GM20000 (cell line): ENCODE measurements around the gene NMNAT3.

Source experiments
- DNase-seq: peaks from one replicate; pipeline ENCODE4 v3.0.0; 2012; ENCODE audit warnings: low spot score
- TF ChIP-seq, protein P1 (sequence below): IDR thresholded peaks from 2 replicates; pipeline ENCODE4 v1.5.1; 2012; ENCODE audit warnings: mild to moderate bottlenecking, control low read depth; ENCODE audit errors: extremely low read depth, missing control alignments

The NMNAT3 gene

DNA sequence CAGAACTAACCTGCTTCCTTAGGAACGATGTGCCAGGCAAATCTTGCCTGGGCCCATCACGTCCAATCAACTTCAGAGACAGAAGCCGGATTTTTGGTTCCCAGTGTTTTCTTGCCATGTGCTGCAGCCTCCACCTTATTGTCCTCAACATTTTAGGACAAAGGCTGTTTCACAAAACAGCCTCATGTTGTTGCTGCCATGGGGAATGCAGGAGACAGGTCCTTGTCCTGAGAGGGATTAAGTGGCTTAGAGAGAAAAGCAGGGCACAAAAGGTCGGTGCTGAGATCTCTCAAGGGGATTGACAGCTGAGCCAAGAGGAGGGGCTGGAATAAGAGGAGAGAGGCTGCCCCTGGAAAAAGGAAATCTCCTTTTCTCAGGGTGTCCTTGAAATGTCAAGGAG is 11.3 kb upstream of the NMNAT3 start:
- DNase-seq, result no peak
- TF ChIP-seq, protein P1, sequence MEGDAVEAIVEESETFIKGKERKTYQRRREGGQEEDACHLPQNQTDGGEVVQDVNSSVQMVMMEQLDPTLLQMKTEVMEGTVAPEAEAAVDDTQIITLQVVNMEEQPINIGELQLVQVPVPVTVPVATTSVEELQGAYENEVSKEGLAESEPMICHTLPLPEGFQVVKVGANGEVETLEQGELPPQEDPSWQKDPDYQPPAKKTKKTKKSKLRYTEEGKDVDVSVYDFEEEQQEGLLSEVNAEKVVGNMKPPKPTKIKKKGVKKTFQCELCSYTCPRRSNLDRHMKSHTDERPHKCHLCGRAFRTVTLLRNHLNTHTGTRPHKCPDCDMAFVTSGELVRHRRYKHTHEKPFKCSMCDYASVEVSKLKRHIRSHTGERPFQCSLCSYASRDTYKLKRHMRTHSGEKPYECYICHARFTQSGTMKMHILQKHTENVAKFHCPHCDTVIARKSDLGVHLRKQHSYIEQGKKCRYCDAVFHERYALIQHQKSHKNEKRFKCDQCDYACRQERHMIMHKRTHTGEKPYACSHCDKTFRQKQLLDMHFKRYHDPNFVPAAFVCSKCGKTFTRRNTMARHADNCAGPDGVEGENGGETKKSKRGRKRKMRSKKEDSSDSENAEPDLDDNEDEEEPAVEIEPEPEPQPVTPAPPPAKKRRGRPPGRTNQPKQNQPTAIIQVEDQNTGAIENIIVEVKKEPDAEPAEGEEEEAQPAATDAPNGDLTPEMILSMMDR, result no peak

DNA sequence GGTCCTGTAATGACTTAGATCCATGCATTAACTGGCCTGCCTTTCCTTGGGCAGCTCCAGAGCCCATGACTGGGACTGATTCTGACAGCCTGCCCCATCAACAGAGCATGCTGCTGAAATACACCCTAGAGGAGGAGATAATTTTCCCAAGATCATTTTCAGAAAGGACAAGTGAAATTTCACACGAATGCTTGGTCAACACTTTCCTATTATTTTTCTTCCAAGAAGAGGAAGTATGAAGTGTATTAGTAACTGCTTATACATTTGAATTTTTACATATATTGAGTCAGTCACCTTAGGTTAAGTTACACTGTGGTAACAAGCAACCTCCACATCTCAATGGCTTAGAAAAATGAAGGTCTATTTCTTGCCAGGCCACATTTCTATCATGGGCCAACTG is 9.7 kb upstream of the NMNAT3 start:
- TF ChIP-seq, protein P1, result no peak
- no peak for DNase-seq

DNA sequence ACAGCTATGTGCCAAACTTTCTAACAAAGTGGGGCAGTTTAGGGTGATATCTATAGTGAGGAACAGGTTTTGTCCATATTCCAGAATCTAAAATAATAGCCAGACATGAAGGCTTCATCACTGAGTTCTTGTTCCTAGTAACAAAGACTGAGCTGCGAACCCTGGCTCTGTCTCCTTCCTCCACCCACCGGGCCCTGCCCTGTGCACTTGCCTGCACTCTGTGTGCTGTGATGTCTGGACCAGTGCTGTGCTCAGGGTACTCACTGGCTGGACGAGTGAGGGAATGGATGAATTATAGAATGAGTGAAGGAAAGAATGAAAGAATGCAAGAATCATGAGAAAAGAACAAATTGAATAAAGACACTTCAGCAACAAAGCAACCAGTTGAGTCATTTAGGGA is 8.9 kb upstream of the NMNAT3 start:
- DNase-seq, result no peak
- TF ChIP-seq, protein P1, result no peak

DNA sequence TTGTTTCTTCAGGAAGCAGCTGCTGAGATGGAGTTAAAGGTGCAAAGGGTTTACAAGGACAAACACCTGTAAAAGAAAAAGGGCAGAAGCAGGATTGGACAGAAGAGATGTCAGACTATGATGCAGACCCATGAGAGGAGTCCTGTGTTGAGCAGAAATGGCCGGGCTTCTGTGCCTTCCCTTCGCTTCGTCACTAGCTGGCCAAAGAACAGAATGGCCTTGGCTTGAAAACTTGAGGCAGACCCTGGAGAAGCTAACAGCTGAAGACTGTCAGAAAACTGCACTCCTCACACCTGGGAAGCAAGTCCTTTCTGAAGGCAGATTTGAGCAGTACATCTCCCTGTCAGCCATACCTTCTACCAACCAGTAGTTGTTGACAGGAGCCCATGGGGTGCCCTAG is 8.4 kb upstream of the NMNAT3 start:
- TF ChIP-seq, protein P1, result no peak
- no peak for DNase-seq

DNA sequence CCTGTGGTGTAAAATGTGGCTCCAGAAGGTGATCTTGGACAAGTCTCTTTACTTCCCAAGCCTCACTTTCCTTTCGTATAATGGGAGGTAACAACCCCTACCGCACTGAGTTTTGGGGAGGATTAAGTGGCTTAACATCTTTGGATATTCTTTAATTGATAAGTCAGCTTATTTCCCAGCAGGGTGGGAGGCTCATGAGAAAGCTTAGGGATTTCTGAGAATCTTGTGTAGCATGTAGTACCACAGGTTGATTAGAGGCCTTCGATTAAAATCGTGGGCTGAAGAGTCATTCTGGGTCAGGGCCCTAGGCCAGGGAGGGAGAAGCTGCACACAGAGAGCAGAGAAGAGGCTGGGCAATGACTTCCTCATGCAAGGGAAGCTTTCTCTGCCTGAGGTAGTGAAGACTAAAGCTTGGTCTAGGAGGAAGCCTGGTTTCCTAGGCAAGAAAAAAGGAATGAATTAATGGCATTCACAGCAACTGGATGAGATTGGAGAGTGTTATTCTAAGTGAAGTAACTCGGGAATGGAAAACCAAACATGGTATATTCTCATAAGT is 1.5 kb upstream of the NMNAT3 start:
- DNase-seq, result no peak
- TF ChIP-seq, protein P1, result no peak

DNA sequence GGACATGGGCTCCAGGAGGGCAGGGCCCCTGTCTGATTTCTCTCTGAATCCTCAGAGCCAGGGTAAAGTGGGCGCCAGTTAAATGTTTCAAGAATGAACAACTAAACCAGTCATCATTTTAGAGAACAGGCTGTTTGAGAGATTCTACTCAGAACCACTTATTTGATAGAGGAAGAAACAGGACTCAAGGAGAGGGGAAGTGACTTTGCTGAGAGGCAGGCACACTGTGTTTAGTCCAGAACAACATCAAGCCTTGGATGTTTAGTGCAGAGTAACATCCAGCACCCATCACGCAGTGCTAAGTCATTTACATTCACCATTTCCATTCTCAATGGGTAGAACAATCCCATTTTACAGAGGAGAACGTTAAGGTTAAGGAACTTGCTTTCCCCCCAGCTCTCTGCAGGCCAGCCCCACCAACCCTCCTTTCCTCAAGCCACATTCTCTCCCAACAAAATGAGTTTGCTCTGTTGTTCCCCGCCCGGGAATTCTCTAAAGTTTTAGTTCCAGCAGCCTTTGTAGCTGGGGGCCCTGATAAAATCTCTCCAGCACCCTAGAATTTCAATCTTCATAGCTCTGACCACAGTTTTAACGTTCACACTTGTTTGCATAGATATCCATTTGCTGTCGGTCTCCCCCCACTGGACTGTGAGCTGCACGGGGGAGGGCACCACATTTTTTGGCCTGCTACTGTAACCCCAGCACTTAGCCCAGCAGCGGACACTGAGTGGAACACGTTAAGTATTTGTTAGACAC is 962 bp downstream of the NMNAT3 start:
- DNase-seq, result no peak
- TF ChIP-seq, protein P1, result no peak

DNA sequence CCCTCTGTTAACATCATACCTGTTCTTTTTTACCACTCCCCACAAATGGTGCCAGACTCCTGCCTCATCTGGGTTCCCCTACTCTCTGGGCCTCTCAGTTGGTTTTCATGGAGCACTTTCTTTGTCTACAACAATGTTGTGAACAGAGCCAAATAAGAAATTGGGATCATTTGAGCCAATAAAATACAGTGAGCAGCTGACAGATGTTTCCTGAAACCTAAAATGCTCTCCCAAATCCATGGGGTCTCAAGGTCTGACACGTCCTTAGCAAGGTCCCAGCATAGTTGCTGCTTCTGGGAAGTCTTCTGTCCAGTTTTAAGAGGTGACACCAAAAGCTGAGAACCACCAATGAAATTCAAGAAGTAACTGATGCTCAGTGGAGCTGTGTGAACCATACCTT is 1.7 kb downstream of the NMNAT3 start:
- TF ChIP-seq, protein P1, result no peak
- no peak for DNase-seq
